Measurements from ENCODE around the gene THSD4. TPM values are rescaled to one million over a fixed set of nuclear protein-coding genes. Genes with fewer than 3 reads are reported as not detected.

Gene THSD4
- total RNA-seq, 1 donor from 2014 or later = 2.5 TPM

DNA sequence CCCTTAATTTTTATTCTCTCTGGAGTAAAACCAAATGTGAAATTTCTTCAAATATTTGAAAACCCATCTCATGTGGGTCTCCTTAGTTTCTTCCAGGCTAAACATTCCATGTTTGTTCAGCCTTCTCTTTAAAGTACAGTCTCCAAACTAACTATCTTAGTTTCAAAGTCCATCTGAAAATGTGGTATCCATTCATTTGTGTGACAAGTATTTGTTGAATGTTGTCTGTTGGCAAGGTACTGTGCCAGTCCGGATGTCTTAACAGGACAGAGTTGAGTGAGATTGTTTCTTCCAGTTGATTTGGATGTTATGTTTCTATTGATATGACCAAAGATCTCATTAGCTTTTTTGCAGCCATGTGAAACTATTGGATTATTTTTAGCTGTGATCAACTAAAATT, 347.4 kb downstream of the THSD4 start:
- Histone ChIP-seq H3K9me3 (ENCODE audit: insufficient read depth, low read depth, low read length) (no peaks in the 10 kb centered on the region), H3K9ac (ENCODE audit: low read length) (no peak overlapping the region), H3K79me2 (ENCODE audit: insufficient read depth, low read length) (no peaks in the 10 kb centered on the region), H3K27ac (ENCODE audit: low read depth, low read length) (no peak overlapping the region), H3K4me2 (ENCODE audit: low read length) (no peak overlapping the region), H3K4me1 (ENCODE audit: insufficient read depth, low read length) (no peaks in the 10 kb centered on the region), H3K27me3 (ENCODE audit: insufficient read depth, low read length) (no peaks in the 10 kb centered on the region), H2AFZ (ENCODE audit: low read depth, low read length) (no peak overlapping the region), H3K4me3 (ENCODE audit: insufficient read depth, low read depth, low read length) (no peak overlapping the region), H3K36me3 (ENCODE audit: insufficient read depth, low read length) (no peaks in the 10 kb centered on the region), H4K20me1 (ENCODE audit: insufficient read depth, low read length) (no peaks in the 10 kb centered on the region)
- TF ChIP-seq, protein P1, sequence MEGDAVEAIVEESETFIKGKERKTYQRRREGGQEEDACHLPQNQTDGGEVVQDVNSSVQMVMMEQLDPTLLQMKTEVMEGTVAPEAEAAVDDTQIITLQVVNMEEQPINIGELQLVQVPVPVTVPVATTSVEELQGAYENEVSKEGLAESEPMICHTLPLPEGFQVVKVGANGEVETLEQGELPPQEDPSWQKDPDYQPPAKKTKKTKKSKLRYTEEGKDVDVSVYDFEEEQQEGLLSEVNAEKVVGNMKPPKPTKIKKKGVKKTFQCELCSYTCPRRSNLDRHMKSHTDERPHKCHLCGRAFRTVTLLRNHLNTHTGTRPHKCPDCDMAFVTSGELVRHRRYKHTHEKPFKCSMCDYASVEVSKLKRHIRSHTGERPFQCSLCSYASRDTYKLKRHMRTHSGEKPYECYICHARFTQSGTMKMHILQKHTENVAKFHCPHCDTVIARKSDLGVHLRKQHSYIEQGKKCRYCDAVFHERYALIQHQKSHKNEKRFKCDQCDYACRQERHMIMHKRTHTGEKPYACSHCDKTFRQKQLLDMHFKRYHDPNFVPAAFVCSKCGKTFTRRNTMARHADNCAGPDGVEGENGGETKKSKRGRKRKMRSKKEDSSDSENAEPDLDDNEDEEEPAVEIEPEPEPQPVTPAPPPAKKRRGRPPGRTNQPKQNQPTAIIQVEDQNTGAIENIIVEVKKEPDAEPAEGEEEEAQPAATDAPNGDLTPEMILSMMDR (IDR thresholded peaks at IDR 0.05; ENCODE audit: insufficient read depth, low read depth, low read length) = no peak
- no peak for TF ChIP-seq EZH2 (IDR thresholded peaks at IDR 0.05; ENCODE audit: insufficient read depth, low read length)
- Mint-ChIP-seq H3K9me3 (ENCODE audit: unreplicated experiment) (no peaks in the 10 kb centered on the region), H3K4me1 (ENCODE audit: low read depth, unreplicated experiment) (no peaks in the 10 kb centered on the region), H3K36me3 (ENCODE audit: low read depth, unreplicated experiment) (no peaks in the 10 kb centered on the region), H3K27ac (ENCODE audit: unreplicated experiment) (no peak overlapping the region), H3K27me3 (ENCODE audit: low read depth, unreplicated experiment) (peaks cover 2% of the 10 kb centered on the region), H3K4me3 (ENCODE audit: unreplicated experiment) (no peak overlapping the region)
- FAIRE-seq = no peak
- no peak for DNase-seq (ENCODE audit: low read depth)

DNA sequence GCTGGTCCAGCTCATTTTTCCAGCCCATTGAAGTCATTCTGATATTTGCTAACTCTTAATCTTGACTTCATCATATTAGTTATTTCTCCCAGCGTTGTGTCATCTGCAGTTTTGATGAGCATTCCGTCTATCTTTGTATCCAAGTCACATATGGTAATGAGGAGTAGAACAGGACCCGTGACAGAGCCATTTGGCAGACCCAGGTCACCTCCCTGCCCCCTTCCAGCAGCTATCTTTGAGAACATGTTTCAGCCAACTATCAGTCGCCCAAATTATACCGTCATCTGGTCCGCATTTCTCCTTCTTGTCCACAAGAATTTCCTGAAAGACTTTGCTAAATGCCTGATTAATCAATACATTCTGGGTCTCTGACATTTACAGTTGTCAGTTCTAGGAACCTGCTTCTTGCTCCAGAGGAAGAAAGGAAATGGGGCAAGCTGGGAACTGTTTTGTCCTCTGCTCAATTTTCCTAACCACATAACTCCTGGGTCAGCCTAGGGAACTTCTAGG, 347.9 kb downstream of the THSD4 start:
- Histone ChIP-seq H3K27ac (ENCODE audit: low read depth, low read length) (no peak overlapping the region), H3K4me2 (ENCODE audit: low read length) (no peak overlapping the region), H3K4me3 (ENCODE audit: insufficient read depth, low read depth, low read length) (no peak overlapping the region), H3K79me2 (ENCODE audit: insufficient read depth, low read length) (no peaks in the 10 kb centered on the region), H3K36me3 (ENCODE audit: insufficient read depth, low read length) (no peaks in the 10 kb centered on the region), H3K9me3 (ENCODE audit: insufficient read depth, low read depth, low read length) (no peaks in the 10 kb centered on the region), H3K4me1 (ENCODE audit: insufficient read depth, low read length) (no peaks in the 10 kb centered on the region), H3K27me3 (ENCODE audit: insufficient read depth, low read length) (no peaks in the 10 kb centered on the region), H3K9ac (ENCODE audit: low read length) (no peak overlapping the region), H4K20me1 (ENCODE audit: insufficient read depth, low read length) (no peaks in the 10 kb centered on the region), H2AFZ (ENCODE audit: low read depth, low read length) (no peak overlapping the region)
- TF ChIP-seq EZH2 (IDR thresholded peaks at IDR 0.05; ENCODE audit: insufficient read depth, low read length) = no peak
- TF ChIP-seq, protein P1 (IDR thresholded peaks at IDR 0.05; ENCODE audit: insufficient read depth, low read depth, low read length) = no peak
- H3K36me3 Mint-ChIP-seq (ENCODE audit: low read depth, unreplicated experiment) = no peaks in the 10 kb centered on the region
- DNase-seq (ENCODE audit: low read depth) (no peak), FAIRE-seq (no peak)
- no peak overlapping the region for H3K27ac Mint-ChIP-seq (ENCODE audit: unreplicated experiment)
- no peaks in the 10 kb centered on the region for H3K9me3 Mint-ChIP-seq (ENCODE audit: unreplicated experiment)
- no peaks in the 10 kb centered on the region for H3K4me1 Mint-ChIP-seq (ENCODE audit: low read depth, unreplicated experiment)
- H3K27me3 Mint-ChIP-seq (ENCODE audit: low read depth, unreplicated experiment) = peaks cover 2% of the 10 kb centered on the region
- H3K4me3 Mint-ChIP-seq (ENCODE audit: unreplicated experiment) = no peak overlapping the region

DNA sequence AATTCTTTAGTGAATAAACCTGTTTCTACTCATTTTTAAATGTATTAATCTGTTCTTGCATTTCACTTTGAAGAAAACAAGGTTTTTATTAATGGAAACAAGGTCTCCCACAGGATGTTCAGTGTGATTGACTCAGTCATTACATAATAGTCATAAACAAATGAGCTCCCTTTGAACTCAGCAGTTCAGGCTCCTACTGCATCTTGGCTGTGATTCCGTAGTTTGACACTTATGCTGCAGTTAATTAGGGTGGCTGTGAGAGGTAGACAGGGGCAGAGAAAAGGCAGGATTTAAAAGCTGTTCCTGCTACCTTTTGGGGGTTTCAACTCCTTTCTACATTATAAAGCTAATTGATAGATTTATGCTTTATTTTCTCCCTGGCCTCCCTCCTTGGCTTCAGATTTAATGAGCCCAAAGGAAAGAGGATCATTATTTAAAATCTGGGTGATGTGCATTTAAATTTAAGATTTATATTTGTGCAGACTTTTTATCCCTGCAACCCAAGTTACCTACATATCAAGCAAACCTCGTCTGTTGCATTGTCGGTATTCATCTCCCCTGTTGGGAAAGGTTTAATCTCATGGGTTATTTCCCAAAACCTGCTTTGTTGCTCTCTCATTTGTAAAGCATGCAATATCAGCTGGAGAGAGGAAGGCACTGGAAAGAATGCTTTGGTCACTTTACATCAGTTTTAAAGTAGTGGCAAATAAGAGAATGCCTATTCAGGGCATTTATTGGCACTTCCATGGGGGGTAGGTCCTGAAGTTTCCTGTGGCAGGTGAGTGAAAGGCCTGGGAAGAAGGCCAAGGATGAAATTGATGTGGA, 350.1 kb downstream of the THSD4 start:
- no peaks in the 10 kb centered on the region for H3K4me1 ChIP-seq (ENCODE audit: insufficient read depth, low read length)
- H3K36me3 ChIP-seq (ENCODE audit: insufficient read depth, low read length) = no peaks in the 10 kb centered on the region
- TF ChIP-seq EZH2 (IDR thresholded peaks at IDR 0.05; ENCODE audit: insufficient read depth, low read length) = no peak
- TF ChIP-seq, protein P1 (IDR thresholded peaks at IDR 0.05; ENCODE audit: insufficient read depth, low read depth, low read length) = no peak
- H3K4me2 ChIP-seq (ENCODE audit: low read length) = no peak overlapping the region
- H3K27ac ChIP-seq (ENCODE audit: low read depth, low read length) = no peak overlapping the region
- H3K9ac ChIP-seq (ENCODE audit: low read length) = no peak overlapping the region
- H3K9me3 Mint-ChIP-seq (ENCODE audit: unreplicated experiment) = no peaks in the 10 kb centered on the region
- H3K27me3 Mint-ChIP-seq (ENCODE audit: low read depth, unreplicated experiment) = peaks cover 2% of the 10 kb centered on the region
- FAIRE-seq (no peak), DNase-seq (ENCODE audit: low read depth) (no peak)
- H2AFZ ChIP-seq (ENCODE audit: low read depth, low read length) = no peak overlapping the region
- no peaks in the 10 kb centered on the region for H3K27me3 ChIP-seq (ENCODE audit: insufficient read depth, low read length)
- H3K79me2 ChIP-seq (ENCODE audit: insufficient read depth, low read length) = no peaks in the 10 kb centered on the region
- H4K20me1 ChIP-seq (ENCODE audit: insufficient read depth, low read length) = no peaks in the 10 kb centered on the region
- no peaks in the 10 kb centered on the region for H3K4me1 Mint-ChIP-seq (ENCODE audit: low read depth, unreplicated experiment)
- H3K36me3 Mint-ChIP-seq (ENCODE audit: low read depth, unreplicated experiment) = no peaks in the 10 kb centered on the region
- H3K4me3 Mint-ChIP-seq (ENCODE audit: unreplicated experiment) = no peak overlapping the region
- no peak overlapping the region for H3K4me3 ChIP-seq (ENCODE audit: insufficient read depth, low read depth, low read length)
- no peaks in the 10 kb centered on the region for H3K9me3 ChIP-seq (ENCODE audit: insufficient read depth, low read depth, low read length)
- no peak overlapping the region for H3K27ac Mint-ChIP-seq (ENCODE audit: unreplicated experiment)
